Measurements from ENCODE around the gene HLA-F. TPM values are rescaled to one million over a fixed set of nuclear protein-coding genes. Genes with fewer than 3 reads are reported as not detected.

HLA-F gene
- total RNA-seq, 1 donor from 2014 or later = 2.5 TPM

GRCh38 chr6:29743568-29743967 is 20.3 kb downstream of the HLA-F start:
- no peak for TF ChIP-seq CTCF (conservative IDR thresholded peaks at IDR 0.05; ENCODE audit: low read depth, low read length)
- DNase-seq (ENCODE audit: low read depth) = no peak

GRCh38 chr6:29744131-29744530 is 20.9 kb downstream of the HLA-F start:
- no peak for TF ChIP-seq CTCF (conservative IDR thresholded peaks at IDR 0.05; ENCODE audit: low read depth, low read length)
- DNase-seq (ENCODE audit: low read depth) = no peak
- no peak overlapping the region for H3K4me3 ChIP-seq (ENCODE audit: low read depth, low read length)

More at GRCh38 chr6:29743568-29743967, 20.3 kb downstream of the HLA-F start:
- no peak overlapping the region for H3K4me3 ChIP-seq (ENCODE audit: low read depth, low read length)

DNA sequence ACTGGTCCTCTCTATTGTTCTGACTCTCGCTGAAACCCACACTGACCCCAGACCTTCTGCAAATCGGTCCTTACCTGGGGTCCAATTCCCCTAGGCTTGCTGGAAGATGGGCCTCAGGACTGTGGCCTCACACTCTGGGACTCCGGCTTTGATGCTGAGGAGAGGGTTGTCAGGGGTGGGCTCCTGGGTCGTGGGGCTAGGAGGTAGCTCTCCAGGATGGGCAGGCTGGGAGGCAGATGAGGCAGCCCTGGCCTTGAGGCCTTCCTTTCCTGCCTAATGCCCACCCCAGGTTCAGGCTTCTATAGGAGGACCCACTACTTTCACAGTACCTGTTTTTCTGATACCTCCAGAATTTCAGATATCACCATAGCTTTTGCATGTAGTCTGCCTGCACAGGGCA is 21.4 kb downstream of the HLA-F start:
- no peak overlapping the region for H3K4me3 ChIP-seq (ENCODE audit: low read depth, low read length)
- TF ChIP-seq CTCF (conservative IDR thresholded peaks at IDR 0.05; ENCODE audit: low read depth, low read length) = no peak
- DNase-seq (ENCODE audit: low read depth) = no peak

DNA sequence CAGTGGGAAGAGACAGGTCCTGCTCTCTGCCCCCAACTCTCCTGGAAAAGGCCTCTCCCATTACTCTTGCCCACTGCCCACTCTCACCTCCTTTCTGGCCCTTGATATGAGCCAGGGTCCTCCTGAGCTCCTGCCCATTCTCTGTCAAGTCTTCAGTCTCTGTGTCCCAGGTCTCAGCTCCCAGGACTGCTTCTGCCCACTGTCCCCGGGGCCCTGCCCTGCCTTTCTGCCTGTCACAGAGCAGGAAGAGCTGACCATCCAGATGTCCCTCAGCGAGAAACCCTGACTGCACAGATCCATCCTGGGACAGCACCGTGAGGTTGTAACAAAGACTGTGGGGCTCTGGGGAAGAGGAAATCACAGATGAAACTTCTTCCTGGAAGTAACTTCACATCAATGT is 22.2 kb downstream of the HLA-F start:
- no peak for TF ChIP-seq CTCF (conservative IDR thresholded peaks at IDR 0.05; ENCODE audit: low read depth, low read length)
- no peak overlapping the region for H3K4me3 ChIP-seq (ENCODE audit: low read depth, low read length)
- no peak for DNase-seq (ENCODE audit: low read depth)

DNA sequence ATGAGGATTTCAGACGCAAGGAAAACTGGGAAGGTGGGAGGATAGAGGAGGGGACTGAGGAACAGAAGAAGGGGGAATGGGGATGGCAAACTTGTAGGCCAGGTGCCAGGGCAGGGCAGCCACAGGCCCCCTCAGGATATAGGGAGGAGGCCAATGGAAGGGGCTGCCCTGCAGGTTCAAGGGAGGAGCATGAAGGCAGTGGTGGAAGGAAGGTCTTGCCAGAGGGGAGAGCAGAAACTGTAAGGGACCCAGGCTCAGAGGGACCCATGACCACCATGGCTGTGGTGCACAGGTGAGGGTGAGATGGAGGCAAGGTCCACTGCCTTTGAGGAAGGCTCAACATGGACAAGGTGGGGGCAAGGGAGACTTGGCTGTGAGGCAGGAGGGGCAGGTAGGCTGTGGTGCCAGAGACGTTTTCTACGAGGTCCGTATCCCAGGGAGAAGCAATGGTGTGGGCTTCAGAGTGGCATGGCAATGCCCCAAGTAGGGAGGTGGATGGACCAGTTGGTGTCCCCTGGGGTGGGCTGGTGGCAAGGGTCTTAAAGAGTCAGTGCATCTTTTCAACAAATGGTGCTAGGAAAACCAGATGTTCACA is 22.7 kb downstream of the HLA-F start:
- TF ChIP-seq CTCF (conservative IDR thresholded peaks at IDR 0.05; ENCODE audit: low read depth, low read length) = no peak
- no peak overlapping the region for H3K4me3 ChIP-seq (ENCODE audit: low read depth, low read length)
- DNase-seq (ENCODE audit: low read depth) = no peak

DNA sequence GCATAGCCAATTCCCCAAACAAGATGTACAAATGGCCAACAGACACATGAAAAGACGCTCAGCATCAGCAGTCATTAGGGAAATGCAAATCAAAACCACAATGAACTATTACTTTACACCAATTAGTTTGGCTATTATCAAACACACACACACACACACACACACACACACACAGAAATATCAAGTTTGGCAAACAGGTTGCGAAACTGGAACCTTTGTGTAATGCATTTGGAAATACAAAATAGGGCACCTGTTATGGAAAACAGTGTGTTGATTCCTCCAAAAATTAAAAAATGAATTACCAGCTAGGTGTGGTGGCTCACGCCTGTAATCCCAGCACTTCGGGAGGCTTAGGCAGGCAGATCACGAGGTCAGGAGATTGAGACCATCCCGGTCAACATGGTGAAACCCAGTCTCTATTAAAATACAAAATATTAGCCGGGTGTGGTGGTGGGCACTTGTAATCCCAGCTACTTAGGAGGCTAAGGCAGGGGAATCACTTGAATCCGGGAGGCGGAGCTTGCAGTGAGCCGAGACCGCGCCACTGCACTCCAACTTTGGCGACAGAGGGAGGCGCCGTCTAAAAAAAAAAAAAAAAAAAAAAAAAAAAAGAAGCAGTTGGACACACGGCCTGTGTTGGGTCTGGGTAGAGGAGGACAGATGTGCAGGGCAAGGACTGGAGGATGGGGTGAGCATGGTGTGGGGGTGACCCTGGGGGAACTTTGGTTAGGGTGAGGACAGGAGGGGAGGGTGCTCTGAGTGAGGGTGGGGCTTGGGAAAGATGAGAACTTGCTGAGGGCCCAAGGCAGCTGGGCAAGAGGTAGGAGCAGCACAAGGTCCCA is 23.8 kb downstream of the HLA-F start:
- no peak overlapping the region for H3K4me3 ChIP-seq (ENCODE audit: low read depth, low read length)
- TF ChIP-seq CTCF (conservative IDR thresholded peaks at IDR 0.05; ENCODE audit: low read depth, low read length) = no peak
- no peak for DNase-seq (ENCODE audit: low read depth)
